Type B pancreatic cell (in vitro differentiated cells): Measurements from ENCODE around the gene CREB5. TPM values are rescaled to one million over a fixed set of nuclear protein-coding genes. Genes with fewer than 3 reads are reported as not detected.

Experiments used
- DNase-seq: peaks from one replicate; pipeline ENCODE4 v3.0.0; 2021; ENCODE audit warnings: mixed read lengths; ENCODE audit not compliant: unreplicated experiment; ENCODE audit errors: extremely low spot score
- H3K27ac Mint-ChIP-seq: 2 replicates; pipeline ENCODE4 v1.8.0; 2021; ENCODE audit warnings: mild to moderate bottlenecking, mixed read lengths
- H3K27me3 Mint-ChIP-seq: 2 replicates; pipeline ENCODE4 v1.8.0; 2021; ENCODE audit warnings: mixed read lengths
- H3K36me3 Mint-ChIP-seq: 2 replicates; pipeline ENCODE4 v1.8.0; 2021; ENCODE audit warnings: mixed read lengths
- H3K4me1 Mint-ChIP-seq: one replicate; pipeline ENCODE4 v1.8.0; 2021; ENCODE audit warnings: mixed read lengths; ENCODE audit not compliant: unreplicated experiment
- H3K4me3 Mint-ChIP-seq: 2 replicates; pipeline ENCODE4 v1.8.0; 2021; ENCODE audit warnings: mild to moderate bottlenecking, mixed read lengths
- H3K9me3 Mint-ChIP-seq: 2 replicates; pipeline ENCODE4 v1.8.0; 2021; ENCODE audit warnings: mixed read lengths
- CTCF ChIP-seq: fragments of 200-600 bp; sonication (generic); conservative IDR thresholded peaks from 2 replicates; pipeline ENCODE4 v1.5.0; 2021; ENCODE audit warnings: antibody characterized with exemption, mild to moderate bottlenecking
- total RNA-seq: library from RNA; stranded (reverse); gene quantifications from 2 replicates; pipeline ENCODE4 v1.2.1, GENCODE V29; 2021; ENCODE audit warnings: low replicate concordance

Gene CREB5
- total RNA-seq, 1 donor from 2014 or later: 31.0 TPM

- no peak overlapping the region for H3K4me3 Mint-ChIP-seq
- H3K27ac Mint-ChIP-seq: no peak overlapping the region
- no peaks in the 10 kb centered on the region for H3K36me3 Mint-ChIP-seq
- H3K27me3 Mint-ChIP-seq: peaks cover 14% of the 10 kb centered on the region
- no peak for TF ChIP-seq CTCF
- H3K4me1 Mint-ChIP-seq: peaks cover 5% of the 10 kb centered on the region
- DNase-seq: no peak
- H3K9me3 Mint-ChIP-seq: no peaks in the 10 kb centered on the region
Observed at GRCh38 chr7:28373990-28374389, 38.3 kb upstream of the CREB5 start.

GRCh38 chr7:28375729-28376128 is 36.6 kb upstream of the CREB5 start:
- Mint-ChIP-seq H3K27me3 (peaks cover 24% of the 10 kb centered on the region), H3K4me1 (no peaks in the 10 kb centered on the region), H3K9me3 (peaks cover 5% of the 10 kb centered on the region), H3K36me3 (no peaks in the 10 kb centered on the region), H3K27ac (no peak overlapping the region), H3K4me3 (no peak overlapping the region)
- TF ChIP-seq CTCF: no peak
- DNase-seq: no peak

- no peak for TF ChIP-seq CTCF
- no peak overlapping the region for H3K27ac Mint-ChIP-seq
- DNase-seq: no peak
- peaks cover 5% of the 10 kb centered on the region for H3K9me3 Mint-ChIP-seq
- H3K27me3 Mint-ChIP-seq: peaks cover 30% of the 10 kb centered on the region
- no peaks in the 10 kb centered on the region for H3K4me1 Mint-ChIP-seq
- no peak overlapping the region for H3K4me3 Mint-ChIP-seq
- H3K36me3 Mint-ChIP-seq: no peaks in the 10 kb centered on the region
Observed at GRCh38 chr7:28376634-28377033, 35.7 kb upstream of the CREB5 start.

GRCh38 chr7:28378574-28379149 is 33.7 kb upstream of the CREB5 start:
- no peak for TF ChIP-seq CTCF
- no peaks in the 10 kb centered on the region for H3K36me3 Mint-ChIP-seq
- no peaks in the 10 kb centered on the region for H3K4me1 Mint-ChIP-seq
- H3K9me3 Mint-ChIP-seq: peaks cover 5% of the 10 kb centered on the region
- no peak for DNase-seq
- peaks cover 24% of the 10 kb centered on the region for H3K27me3 Mint-ChIP-seq
- no peak overlapping the region for H3K4me3 Mint-ChIP-seq
- H3K27ac Mint-ChIP-seq: no peak overlapping the region

GRCh38 chr7:28381466-28381865 is 30.9 kb upstream of the CREB5 start:
- TF ChIP-seq CTCF: no peak
- Mint-ChIP-seq H3K27ac (no peak overlapping the region), H3K36me3 (no peaks in the 10 kb centered on the region), H3K4me1 (no peaks in the 10 kb centered on the region), H3K9me3 (peaks cover 5% of the 10 kb centered on the region), H3K27me3 (peaks cover 27% of the 10 kb centered on the region), H3K4me3 (no peak overlapping the region)
- no peak for DNase-seq

- Mint-ChIP-seq H3K27me3 (peaks cover 28% of the 10 kb centered on the region), H3K27ac (no peak overlapping the region), H3K36me3 (no peaks in the 10 kb centered on the region), H3K9me3 (peaks cover 5% of the 10 kb centered on the region), H3K4me1 (no peaks in the 10 kb centered on the region), H3K4me3 (no peak overlapping the region)
- no peak for DNase-seq
- no peak for TF ChIP-seq CTCF
Observed at GRCh38 chr7:28382144-28382543, 30.2 kb upstream of the CREB5 start.
